Stimulated activated CD4-positive, alpha-beta T cell treated with anti-CD3 and anti-CD28 coated beads, Interleukin-12 subunit alpha, Interleukin-12 subunit beta, amount 100 ng/mL, for 48 hours (primary cell): ENCODE data around the gene AIFM3.

Experiments
- DNase-seq, 3 donors: peaks; one replicate each; pipeline ENCODE4 v3.0.0-alpha.2; 2020; ENCODE audit warnings: low read depth in 2 of 3, low spot score in 1 of 3

Gene AIFM3

GRCh38 chr22:20990184-20991180 lies 23.4 kb downstream of the AIFM3 start:
- no peak for DNase-seq

- DNase-seq, result no peak
Measured at GRCh38 chr22:20991252-20992055, 24.4 kb downstream of the AIFM3 start.

- DNase-seq, result no peak
Measured at GRCh38 chr22:20992056-20992442, 25.0 kb downstream of the AIFM3 start.

GRCh38 chr22:20992456-20993303 lies 25.6 kb downstream of the AIFM3 start:
- DNase-seq, result no peak

- DNase-seq, result no peak
Measured at GRCh38 chr22:20993304-20994127, 26.5 kb downstream of the AIFM3 start.

- no peak for DNase-seq
Measured at GRCh38 chr22:20994128-20994901, 27.3 kb downstream of the AIFM3 start.

GRCh38 chr22:20994902-20995241 lies 27.8 kb downstream of the AIFM3 start:
- DNase-seq, result no peak

GRCh38 chr22:20995329-20996030 lies 28.4 kb downstream of the AIFM3 start:
- no peak for DNase-seq

- no peak for DNase-seq
Measured at GRCh38 chr22:20996031-20996410, 29.0 kb downstream of the AIFM3 start.

- DNase-seq, result no peak
Measured at GRCh38 chr22:20996598-20997535, 29.8 kb downstream of the AIFM3 start.

- DNase-seq, result no peak
Measured at GRCh38 chr22:20997536-20998257, 30.6 kb downstream of the AIFM3 start.

GRCh38 chr22:20998411-20999336 lies 31.6 kb downstream of the AIFM3 start:
- DNase-seq, result no peak

- no peak for DNase-seq
Measured at GRCh38 chr22:20999350-21000206, 32.5 kb downstream of the AIFM3 start.

- DNase-seq, result no peak
Measured at GRCh38 chr22:21000207-21000986, 33.3 kb downstream of the AIFM3 start.
